ENCODE data around the gene POU5F1.
"Not testable (repeated sequence)": the region's sequence is repeated elsewhere in the genome, so short reads cannot be mapped to it uniquely, and the experiment has no call there.

POU5F1 gene

DNA sequence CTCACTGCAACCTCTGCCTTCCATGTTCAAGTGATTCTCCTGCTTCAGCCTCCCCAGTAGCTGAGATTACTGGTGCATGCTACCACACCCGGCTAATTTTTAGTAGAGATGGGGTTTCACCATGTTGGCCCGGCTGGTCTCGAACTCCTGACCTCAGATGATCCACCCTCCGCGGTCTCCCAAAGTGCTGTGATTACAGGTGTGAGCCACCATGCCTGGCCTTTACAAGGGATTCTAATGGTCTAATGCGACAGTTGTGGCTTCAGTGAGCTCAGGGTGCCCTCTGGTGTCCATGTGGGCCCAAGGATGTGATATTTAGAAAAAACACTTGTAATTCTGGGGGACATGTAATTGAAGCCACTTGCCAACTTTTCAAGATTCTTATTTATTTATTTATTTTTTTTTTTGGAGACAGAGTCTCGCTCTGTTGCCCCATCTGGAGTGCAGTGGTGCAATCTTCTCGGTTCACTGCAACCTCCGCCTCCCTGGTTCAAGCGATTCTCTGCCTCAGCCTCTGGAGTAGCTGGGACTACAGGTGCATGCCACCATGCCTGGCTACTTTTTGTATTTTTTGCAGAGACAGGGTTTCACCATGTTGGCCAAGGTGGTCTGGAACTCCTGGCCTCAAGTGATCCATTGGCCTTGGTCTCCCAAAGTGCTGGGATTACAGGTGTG lies 22.1 kb upstream of the POU5F1 start:
- not testable (repeated sequence) for FAIRE-seq
- DNase-seq (ENCODE audit: low spot score) = peak; percentile 70

DNA sequence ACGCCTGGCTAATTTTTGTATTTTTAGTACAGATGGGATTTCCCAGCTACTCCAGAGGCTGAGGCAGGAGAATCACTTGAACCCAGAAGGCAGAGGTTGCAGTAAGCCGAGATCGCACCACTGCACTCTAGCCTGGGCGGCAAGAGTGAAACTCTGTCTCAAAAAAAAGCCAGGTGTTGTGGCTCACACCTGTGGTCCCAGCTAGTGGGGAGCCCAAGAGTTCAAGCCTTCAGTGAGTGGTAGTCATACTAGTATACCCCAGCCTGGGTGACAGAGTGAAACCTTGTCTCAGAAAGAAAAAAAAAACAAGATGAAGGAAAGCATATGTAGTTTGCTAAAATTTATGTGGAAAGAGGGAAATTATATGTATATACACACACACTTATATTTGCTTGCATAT lies 20.0 kb upstream of the POU5F1 start:
- DNase-seq (ENCODE audit: low spot score) (no peak), FAIRE-seq (no peak)

DNA sequence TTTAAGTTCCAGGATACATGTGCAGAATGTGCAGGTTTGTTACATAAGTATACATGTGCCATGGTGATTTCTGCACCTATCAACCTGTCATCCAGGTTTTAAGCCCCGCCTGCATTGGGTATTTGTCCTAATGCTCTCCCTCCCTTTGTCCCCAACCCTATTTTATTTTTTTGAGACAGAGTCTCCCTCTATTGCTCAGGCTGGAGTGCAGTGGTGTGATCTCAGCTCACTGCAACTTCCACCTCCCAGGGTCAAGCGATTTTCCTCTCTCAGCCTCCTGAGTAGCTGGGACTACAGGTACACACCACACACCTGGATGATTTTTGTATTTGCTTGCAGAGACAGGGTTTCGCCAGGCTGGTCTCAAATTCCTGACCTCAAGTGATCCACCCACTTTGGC lies 18.7 kb upstream of the POU5F1 start:
- FAIRE-seq; DNase-seq (ENCODE audit: low spot score): not testable (repeated sequence)

DNA sequence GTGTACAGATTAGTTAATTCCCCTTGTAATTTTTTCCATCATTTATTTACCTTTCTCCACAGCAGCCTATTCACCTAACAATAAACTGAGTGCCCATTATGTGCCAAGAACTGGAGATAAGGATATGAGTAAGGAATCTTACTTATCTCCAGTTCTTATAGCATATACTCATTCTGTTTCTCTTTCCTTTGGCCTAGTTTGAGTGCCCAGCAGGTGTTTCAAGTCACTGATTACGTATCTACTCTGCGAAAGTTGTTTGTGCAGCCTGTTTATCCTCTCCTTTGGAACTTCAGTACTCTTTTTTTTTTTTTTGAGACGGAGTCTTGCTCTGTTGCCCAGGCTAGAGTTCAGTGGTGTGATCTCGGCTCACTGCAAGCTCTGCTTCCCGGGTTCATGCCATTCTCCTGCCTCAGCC lies 17.3 kb upstream of the POU5F1 start:
- DNase-seq (ENCODE audit: low spot score) (no peak), FAIRE-seq (no peak)

DNA sequence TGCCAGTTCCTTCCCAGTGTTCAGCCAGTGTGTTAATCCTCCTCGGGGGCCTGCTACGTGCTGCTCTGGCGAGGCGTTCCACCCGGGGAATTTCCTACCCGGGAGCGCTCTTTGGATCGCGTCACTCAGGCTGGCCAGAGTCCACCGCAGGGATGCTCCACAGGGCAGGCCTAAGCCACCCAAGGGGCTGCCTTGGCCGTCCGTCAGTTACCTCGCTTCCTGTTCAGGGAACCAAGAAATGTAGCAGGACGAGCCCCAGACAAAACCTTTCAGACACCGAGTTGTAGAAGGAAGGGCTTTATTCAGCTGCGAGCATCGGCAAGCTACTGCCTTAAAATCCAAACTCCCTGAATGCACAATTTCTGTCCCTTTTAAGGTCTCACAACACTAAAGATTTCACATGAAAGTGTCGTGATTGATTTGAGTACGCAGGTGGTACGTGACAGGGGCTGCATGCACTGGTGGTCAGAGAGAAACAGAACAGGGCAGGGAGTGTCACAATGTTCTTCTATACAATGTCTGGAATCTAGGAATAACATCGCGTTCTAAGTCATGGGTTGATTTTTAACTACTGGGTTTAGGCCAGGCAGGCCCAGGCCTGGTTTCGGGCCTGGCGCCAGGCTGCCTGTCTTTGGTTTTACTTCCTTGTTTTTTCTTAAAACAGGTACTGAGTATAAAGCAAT lies 15.7 kb upstream of the POU5F1 start:
- DNase-seq (ENCODE audit: low spot score) = no peak
- FAIRE-seq = no peak

DNA sequence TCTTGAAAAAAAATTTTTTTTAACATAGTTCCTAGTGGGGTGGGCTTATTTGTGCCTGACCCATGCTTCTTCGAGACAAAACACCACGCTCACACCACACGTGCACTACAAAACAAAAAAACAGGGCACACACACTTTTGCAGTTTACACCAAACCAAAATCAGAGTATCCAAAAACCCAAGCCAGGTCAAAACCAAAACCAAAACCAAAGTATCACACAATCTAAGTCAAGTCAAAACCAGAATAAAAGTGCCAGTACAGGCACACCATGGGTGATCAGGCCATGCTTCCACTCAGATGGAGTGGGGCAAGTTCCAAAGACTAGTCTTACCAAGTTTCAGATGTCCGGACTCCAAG lies 15.2 kb upstream of the POU5F1 start:
- FAIRE-seq; DNase-seq (ENCODE audit: low spot score): not testable (repeated sequence)

DNA sequence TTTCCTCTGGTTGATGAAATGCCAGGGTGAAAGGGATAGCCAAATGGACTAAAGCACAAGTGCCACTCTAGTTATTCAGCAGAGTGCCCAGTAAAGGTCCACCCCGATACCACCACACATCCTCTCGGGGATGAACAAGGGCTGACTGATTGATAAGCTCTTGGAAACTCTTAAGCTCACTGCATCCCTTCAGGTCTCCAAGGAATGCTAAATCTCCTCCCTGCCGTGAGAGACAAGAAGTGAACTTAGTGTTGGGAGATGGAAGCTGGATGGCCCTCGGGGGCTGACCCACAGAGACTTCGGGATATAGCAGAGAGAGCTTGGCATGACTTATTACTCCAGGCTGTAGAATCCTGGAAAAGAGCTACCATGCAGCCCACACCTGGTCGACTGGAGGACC lies 13.4 kb upstream of the POU5F1 start:
- FAIRE-seq = not testable (repeated sequence)

DNA sequence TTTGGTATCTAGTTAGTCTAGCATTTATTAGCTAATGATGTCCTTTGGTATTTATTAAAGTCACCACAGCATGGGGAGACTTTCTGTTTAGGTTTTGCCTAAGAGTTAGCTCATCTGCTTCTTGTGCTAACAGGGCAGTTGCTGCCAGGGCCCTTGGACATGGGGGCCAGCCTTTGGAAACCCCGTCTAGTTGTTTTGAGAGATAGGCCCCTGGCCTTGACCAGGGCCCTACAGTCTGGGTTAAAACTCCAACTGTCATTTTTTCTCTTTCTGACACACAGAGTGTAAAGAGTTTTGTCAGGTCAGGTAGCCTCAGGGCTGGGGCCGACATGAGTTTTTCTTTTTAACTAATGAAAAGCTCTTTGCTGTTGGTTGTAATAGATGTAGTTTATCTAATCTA lies 12.8 kb upstream of the POU5F1 start:
- not testable (repeated sequence) for DNase-seq (ENCODE audit: low spot score); FAIRE-seq

More for the DNA sequence above, 13.4 kb upstream of the POU5F1 start:
- not testable (repeated sequence) for DNase-seq (ENCODE audit: low spot score)

DNA sequence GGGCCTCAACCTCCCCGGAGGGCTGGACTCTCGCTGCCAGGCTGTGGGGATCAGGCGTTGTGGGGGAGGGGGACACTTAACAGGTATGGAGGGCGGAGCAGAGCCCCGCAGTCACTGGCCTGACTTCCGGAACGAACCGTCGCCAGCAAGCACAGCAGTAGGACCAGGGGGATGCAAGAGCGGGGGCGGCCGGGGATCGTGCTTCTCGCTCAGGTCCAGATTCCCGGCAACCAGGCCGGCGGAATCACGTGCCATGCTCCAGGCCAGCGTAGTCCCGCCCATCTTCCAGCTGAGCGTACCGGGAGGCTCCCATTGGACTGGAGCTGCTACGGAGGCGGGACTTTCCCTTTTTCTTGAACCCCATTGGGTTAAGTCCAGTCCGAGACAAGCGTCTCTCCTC lies 10.0 kb upstream of the POU5F1 start:
- no peak for FAIRE-seq

DNA sequence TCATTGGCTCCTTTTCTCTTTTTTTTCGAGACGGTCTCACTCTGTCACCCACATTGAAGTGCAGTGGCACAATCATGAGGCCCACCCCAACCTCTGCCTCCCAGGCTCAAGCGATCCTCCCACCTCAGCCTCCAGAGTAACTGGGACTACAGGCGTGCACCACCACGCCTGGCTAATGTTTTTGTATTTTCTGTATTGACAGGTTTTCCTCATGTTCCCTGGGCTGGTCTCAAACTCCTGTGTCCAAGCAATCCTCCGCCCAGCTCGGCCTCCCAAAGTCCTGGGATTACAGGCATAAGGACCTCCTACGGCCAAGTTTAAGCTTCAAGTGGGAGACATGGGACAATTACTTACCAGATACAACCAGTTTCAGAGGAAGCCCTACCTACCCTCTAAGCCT lies 9.4 kb upstream of the POU5F1 start:
- DNase-seq (ENCODE audit: low spot score) = no peak
- FAIRE-seq = no peak

More for the DNA sequence above, 10.0 kb upstream of the POU5F1 start:
- no peak for DNase-seq (ENCODE audit: low spot score)

DNA sequence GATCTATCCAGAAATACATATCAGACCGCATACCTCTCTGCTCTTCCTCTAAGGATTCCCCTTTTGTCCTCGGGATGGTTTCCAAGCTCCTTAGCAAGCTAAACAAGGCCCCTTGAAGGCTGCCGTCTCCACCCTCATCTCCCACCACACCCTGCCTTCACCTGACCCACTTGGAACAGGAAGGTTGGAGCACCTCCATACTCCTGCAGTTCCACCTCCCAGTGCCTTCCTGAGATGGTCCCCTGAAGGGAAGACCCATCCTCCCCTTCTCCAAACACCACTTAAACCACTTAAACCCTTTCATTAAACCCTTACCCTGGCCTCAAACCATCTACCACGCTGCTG lies 8.5 kb upstream of the POU5F1 start:
- FAIRE-seq (no peak), DNase-seq (ENCODE audit: low spot score) (no peak)

DNA sequence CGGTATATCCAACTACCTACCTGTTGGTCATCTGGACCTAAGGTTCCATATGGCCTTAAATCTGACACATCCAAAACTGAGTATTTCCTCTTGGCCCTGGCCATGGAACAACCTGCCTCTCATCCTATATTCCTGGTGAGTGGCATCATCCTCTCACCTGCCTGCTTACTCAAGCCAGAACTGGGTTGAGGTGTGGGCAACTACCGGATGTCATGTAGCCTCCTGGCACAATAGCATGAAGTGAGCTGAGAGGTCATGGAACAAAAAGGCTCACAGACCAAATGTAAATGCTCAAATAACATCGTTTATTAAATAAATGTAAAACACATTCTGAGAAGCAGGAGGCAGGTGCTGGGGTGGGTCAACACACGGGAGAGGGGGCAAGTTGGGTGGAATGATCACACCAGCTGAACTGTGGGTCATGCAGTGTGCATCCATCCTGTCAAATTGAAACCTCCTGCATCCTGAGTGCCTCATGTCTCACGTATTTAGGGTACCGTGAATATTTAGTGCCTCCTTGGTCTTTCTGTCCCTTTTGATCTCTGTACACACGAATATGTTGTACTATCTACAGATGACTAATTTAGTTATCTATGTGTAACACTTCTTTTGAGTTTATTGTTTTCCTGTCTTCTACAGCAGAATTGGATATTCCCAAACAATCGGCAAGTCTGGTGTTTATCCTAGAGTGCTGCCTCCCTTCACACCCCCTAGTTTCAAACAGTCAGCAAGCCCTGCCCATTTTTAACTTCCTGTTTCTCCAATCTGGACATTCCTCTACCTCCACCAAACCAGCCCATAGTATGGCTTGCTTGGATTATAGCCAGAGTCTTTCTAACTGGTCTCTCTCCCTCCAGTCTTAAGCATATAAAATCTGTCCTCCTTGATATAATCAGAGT lies 7.9 kb upstream of the POU5F1 start:
- FAIRE-seq (peak; percentile 79), DNase-seq (ENCODE audit: low spot score) (no peak)

DNA sequence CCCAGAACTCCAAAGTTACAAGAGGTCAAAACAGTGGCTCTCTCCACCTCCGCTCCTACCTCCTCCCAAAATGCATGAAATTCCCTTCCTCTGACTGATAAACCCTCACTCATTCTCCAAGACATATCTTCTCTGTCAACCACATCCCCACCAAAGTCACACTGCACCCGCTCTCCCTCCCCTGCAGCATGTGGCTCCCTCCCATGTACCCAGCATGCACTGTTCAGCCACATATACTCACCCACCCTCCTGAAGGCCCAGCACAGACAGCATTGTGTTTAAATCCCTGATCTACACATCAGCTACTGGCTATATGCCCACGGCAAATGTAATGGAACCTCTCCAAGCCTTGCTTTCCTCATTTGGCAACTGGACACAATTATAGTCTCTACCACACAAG lies 5.5 kb upstream of the POU5F1 start:
- peak; percentile 77 for FAIRE-seq

DNA sequence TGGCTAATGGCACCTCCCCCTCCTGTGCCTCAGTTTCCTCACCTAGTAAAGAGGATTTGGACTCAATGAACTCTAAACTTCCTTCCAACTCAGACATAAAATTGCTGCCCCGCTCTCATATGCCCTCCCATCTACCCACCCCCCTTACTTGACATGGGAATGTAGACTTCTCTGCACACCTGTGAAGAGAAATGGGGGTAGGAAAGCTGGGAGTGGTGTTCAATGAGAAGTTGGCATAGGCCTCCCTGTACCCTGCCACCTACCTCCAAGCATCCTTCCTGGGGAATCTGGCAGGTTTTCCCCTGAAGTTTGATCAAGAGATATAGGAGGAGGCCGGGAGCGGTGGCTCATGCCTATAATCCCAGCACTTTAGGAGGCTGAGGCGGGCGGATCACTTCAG lies 3.9 kb upstream of the POU5F1 start:
- FAIRE-seq = no peak
- DNase-seq (ENCODE audit: low spot score) = no peak

More for the DNA sequence above, 5.5 kb upstream of the POU5F1 start:
- DNase-seq (ENCODE audit: low spot score) = peak; percentile 69

DNA sequence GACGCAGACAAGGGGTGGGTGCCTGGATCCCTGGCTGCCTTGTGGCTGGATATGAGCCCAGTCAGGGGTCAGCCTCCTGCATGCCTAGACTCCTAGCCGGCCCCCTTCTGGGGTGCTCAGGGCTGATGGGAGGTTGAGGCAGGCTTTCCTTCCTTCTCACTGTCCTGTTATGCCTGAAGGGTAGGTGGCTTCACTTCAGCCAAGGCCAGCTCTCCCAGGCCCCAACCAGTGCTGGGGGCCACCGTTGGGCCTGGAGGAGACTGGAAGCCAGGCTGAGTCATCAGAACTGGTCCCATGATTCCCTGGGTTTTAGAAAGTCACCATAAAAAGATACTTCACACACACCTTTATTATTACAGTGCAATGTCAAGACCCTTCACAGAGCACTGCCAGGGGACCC lies 2.9 kb upstream of the POU5F1 start:
- FAIRE-seq = no peak
- no peak for DNase-seq (ENCODE audit: low spot score)

DNA sequence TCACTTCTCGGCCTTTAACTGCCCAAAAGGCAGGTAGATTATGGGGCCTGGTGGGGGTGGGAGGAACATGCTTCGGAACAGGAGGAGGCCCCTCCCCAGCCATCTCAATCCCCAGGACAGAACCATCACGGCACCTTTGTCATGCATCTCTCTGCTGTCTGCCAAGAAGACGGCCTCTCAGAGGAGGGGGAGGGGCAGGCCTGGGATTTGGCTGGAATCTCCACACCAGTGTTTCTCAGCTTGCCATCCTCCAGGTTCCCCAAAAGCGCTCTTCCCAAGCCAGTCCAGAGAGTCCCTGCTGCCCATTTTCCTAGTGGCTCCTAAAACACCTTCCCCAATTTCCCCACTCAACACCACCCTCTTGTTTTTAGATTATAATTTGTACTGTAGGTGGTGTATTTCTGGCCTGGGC lies 2.5 kb upstream of the POU5F1 start:
- DNase-seq (ENCODE audit: low spot score) (no peak), FAIRE-seq (no peak)

DNA sequence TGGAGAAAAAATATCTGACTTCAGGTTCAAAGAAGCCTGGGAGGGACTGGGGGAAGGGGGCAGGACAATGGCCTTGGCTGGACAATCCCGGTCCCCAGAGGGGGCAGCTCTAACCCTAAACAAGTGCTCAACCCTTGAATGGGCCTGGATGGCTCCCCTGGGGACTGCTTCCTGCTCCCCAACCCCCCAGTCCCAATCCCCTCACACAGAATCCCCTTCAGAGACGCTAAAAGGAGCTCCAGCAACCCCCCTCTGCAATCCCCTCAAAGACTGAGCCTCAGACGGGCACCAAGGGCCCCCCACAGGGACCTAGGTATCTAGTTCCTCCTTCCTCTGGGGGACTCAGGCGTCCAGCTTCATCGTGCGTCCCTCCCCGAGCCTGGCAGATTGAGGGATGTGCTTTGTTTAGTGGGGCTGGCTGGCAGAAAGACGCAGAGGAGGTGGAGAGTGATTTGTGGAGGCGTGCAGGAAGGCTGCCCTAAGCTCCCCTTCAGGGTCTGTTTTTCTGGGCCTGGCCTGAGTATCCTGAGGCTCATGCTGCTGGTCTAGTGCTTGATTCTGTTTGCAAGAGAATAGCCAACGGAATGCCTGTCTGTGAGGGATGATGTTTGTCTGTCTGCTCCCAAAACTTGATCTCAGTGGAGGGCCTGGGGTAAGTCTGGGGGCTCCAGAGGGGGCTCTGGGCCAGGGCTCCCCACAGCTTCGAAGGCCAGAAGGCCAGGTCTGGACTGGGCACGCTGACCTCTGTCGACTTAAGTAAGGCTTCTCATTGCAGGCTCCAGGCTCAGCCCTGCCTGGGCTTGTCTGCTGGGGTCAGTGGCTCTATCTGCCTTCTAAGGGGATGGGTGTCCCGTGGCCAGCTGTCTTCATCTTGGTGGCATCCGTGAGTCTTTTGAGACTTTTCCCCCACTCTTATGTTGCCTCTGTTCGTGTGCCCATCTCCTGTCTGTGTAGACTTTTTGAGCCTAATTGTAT lies 1.7 kb upstream of the POU5F1 start:
- DNase-seq (ENCODE audit: low spot score) = no peak
- no peak for FAIRE-seq

DNA sequence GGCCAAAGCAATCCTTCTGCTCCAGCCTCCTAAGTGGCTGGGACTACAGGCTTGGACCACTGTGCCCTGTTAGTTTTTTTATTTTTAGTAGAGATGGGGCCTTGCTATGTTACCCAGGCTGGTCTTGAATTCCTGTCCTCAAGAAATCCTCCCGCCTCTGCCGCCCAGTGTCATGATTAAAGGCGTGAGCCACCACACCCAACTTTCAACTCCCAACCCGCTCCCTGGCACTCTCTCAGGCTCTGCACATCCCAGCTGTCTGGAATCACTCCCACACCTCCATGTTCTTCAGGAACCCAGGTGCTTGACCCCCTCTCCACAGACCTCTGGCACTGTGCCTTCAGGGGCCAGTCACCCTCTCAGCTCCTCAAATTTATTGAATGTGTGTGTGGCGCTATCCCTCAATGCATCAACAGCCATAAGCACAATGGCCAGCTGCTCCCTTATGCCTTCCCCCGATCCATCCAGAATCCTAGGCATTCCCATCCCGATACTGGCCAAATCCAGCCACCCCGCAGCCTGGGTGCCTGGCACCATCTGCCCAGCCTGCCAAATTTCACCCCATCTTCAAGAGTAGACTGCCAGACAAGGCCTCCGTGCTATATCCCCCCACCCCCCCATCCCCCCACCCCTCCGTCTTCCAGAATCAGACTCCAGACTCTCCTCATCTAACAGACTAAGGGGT lies 647 bp upstream of the POU5F1 start:
- DNase-seq (ENCODE audit: low spot score) (no peak), FAIRE-seq (no peak)

DNA sequence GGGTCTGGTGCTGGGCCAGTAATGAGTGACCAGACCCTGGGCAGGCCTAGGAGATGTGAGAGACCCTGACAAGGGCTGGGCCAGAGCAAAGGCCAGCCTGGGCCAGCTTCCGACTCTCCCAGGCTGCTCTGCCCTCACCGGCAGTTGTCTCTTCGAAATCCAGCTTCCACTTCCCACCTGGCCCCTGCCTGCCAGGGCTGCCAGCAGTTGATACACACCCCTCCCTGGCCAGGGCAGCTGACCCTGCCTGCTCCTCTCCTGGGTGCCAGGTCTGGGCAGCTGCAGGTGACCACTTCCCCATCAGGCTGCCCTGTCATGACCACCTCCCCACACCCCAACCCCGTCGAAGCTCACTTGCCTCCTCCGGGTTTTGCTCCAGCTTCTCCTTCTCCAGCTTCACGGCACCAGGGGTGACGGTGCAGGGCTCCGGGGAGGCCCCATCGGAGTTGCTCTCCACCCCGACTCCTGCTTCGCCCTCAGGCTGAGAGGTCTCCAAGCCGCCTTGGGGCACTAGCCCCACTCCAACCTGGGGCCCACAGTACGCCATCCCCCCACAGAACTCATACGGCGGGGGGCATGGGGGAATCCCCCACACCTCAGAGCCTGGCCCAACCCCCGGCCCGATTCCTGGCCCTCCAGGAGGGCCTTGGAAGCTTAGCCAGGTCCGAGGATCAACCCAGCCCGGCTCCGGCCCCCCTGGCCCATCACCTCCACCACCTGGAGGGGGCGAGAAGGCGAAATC lies 453 bp downstream of the POU5F1 start:
- not testable (repeated sequence) for DNase-seq (ENCODE audit: low spot score); FAIRE-seq
